HG03175 (cell line): ENCODE data around the gene MACROD2.

Experiments used
- ATAC-seq: cut with Tn5 transposase; IDR thresholded peaks from one replicate; pipeline ENCODE4 v1.9.1; 2021; ENCODE audit warnings: mild to moderate bottlenecking, moderate library complexity; ENCODE audit not compliant: unreplicated experiment

The MACROD2 gene

DNA sequence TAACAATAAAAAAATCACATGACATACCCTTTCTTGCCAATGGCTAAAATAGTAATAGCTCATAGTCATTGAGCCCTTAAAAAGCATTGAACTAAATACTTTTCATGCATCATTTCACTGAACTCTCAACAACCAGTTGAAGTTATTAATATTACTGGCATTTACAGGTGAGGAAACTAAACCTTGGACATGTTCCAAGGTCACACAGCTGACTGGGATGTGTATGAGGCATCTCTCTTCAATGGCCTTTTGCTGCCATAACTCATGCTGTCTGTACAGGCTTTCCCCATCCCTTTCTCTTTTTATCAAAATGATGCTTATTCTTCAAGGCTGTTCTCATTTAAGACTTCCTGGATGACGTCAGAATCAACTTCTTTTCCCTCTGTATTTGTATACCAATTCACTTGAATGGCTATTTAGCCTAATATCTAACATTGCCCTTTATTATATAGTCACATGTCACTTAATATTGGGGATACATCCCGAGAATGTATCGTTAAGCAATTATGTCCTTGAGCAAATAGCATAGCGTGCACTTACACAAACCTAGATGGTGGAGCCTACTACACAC is 2101.5 kb downstream of the MACROD2 start:
- no peak for ATAC-seq

DNA sequence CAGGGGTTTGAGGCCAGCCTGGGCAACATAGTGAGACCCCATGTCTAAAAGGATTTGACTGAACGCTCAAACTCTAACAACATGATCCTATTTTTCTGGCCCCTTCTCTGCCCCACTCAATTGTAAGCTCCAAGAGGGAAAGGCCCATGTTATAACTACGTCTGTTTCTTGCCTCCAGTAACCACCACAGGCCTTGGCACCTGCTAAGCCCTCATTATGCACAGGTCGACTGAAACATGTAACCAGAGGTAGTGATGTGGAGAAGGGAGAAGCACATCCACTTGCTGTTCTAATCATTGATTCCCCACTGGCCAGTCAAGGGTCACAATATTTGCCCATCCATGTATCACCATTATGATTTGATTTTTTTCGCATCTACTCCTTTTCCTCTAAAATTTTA is 2102.5 kb downstream of the MACROD2 start:
- ATAC-seq = no peak

DNA sequence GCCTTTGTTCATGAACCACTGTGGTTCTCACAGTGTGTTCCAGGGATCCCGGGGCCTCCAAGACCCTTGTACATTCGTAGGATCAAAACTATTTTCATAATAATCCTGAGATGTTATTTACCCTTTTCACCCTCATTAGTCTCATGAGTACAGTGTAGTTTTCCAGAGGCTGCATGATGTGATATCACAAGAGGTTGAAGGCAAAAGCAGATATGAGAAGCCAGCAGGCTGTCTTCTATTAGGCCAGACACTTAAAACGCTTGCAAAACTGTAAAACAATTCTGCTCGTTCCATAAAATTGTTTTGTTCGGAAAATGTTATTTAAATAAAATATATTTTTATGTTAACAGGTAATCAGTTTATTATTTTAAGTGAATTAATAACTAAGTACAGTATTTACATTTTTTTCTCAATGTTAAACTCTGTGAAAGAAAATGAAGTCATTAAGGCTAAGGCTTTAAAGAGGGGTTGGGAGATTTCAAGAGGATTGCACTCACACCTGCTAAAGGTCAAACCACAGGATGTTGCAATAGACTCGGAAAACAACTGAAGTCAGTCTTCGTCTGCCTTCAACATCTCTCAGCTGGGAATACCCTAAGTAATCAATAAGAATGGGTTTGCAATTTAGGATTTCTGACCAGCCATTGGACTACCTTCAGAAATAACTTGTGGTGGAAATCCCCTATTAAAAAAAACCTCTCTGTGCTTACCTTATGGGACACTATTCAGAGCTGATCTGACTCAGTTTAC is 2103.7 kb downstream of the MACROD2 start:
- no peak for ATAC-seq

DNA sequence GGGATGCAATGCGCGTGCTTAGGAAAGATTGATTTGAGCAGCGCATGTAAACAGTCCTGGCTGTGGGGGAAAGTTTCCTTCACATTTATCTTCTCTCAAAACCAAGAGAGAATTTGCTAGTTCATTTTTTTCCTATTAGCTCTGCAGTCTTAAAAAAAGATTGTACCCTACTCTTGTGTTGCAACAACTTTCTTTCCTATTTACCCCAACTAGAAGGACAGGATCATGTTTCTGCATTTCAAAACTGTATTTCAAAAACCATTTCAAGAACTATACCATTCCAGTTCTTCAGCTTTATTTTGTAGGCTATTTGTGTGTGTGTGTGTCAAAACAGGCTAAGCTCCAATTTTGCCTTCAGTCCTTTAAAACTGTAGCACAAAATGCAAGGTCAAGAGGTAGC is 2104.8 kb downstream of the MACROD2 start:
- no peak for ATAC-seq

DNA sequence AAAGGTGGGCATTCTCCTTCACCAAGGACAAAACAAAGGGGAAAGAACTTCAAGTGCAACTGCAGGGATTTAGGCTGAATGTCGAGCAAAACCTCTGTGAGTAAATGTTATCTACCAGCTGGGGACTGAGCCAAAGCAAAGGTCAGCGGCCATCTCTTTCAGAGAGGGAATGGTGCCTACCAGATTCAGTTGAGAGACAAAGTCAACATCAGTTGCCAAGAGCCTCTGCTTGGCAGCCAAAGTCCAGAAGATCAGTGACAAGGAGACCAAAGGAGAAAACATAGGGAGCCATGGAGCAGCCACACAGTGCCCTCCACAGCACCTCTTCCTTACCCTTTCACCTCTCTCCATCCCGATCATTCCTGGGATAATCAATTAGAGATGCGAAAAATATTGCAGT is 2105.5 kb downstream of the MACROD2 start:
- ATAC-seq = no peak
